GM12878 (cell line): ENCODE data around the gene TRAPPC12.

Experiments used
- CTCF ChIP-seq, 3 experiments: IDR thresholded peaks in 2 of 3; conservative IDR thresholded peaks in 1 of 3; 2 replicates each; pipeline ENCODE4 v1.5.1; 2011; ENCODE audit warnings: low read depth in 3 of 3, low read length in 3 of 3, mild to moderate bottlenecking in 3 of 3, control low read depth in 2 of 3, moderate library complexity in 2 of 3, inconsistent platforms in 1 of 3, mixed read lengths in 1 of 3; ENCODE audit not compliant: control insufficient read depth in 2 of 3, insufficient read depth in 1 of 3; ENCODE audit errors: extremely low read depth in 1 of 3
- REST ChIP-seq: IDR thresholded peaks from 2 replicates; pipeline ENCODE4 v1.6.1; 2012; ENCODE audit warnings: mild to moderate bottlenecking, low read depth, low read length

- TF ChIP-seq REST (no peak), CTCF (IDR thresholded peaks at IDR 0.05 in 2 of 3, conservative IDR thresholded peaks at IDR 0.05 in 1 of 3; ENCODE audit: control insufficient read depth in 2 of 3, extremely low read depth in 1 of 3, insufficient read depth in 1 of 3, low read depth in 3 of 3, low read length in 3 of 3) (no peak)
These were observed 140.0 kb downstream of the TRAPPC12 start, which contains the start of gene ADI1 for GRCh38 chr2:3519255-3520205.
